Fibroblast of peridontal ligament (primary cell): ENCODE data around the gene PAX4.
A peak's percentile ranks its signal among the peaks of the same experiment; 100 is the strongest.

ENCODE experiments used
- DNase-seq: peaks from one replicate; pipeline ENCODE4 v3.0.0-alpha.2; 2010; ENCODE audit errors: extremely low read depth

PAX4 gene

GRCh38 chr7:127618042-127618441 lies at the start of gene PAX4:
Gene PAX4, minus strand, starts transcription at chr7:127618142. Its CDS starts 2,214 bp downstream, at chr7:127615928.
- no peak for DNase-seq

GRCh38 chr7:127667017-127667670 lies 49.2 kb upstream of the PAX4 start:
- peak; percentile 60 for DNase-seq

- DNase-seq: no peak
These were observed 48.7 kb upstream of the PAX4 start for GRCh38 chr7:127666602-127667001.

GRCh38 chr7:127665922-127666321 lies 48.0 kb upstream of the PAX4 start:
- no peak for DNase-seq

- no peak for DNase-seq
These were observed 41.2 kb upstream of the PAX4 start for GRCh38 chr7:127658970-127659630.

- DNase-seq: no peak
These were observed 39.6 kb upstream of the PAX4 start for GRCh38 chr7:127657500-127657899.

- no peak for DNase-seq
These were observed 37.8 kb upstream of the PAX4 start for GRCh38 chr7:127655720-127656119.

- peak; percentile 51 for DNase-seq
These were observed 36.8 kb upstream of the PAX4 start for GRCh38 chr7:127654404-127655394.

- no peak for DNase-seq
These were observed 35.5 kb upstream of the PAX4 start for GRCh38 chr7:127653396-127653795.

- peak; percentile 39 for DNase-seq
These were observed 34.6 kb upstream of the PAX4 start for GRCh38 chr7:127652333-127653248.

GRCh38 chr7:127651556-127652332 lies 33.8 kb upstream of the PAX4 start, which contains the start of gene SND1:
Gene SND1, plus strand, starts transcription at chr7:127652194. Its CDS starts 180 bp downstream, at chr7:127652374.
- peak; percentile 98 for DNase-seq

GRCh38 chr7:127650847-127651555 lies 33.1 kb upstream of the PAX4 start:
- no peak for DNase-seq

GRCh38 chr7:127648986-127649385 lies 31.0 kb upstream of the PAX4 start:
- DNase-seq: no peak

- DNase-seq: no peak
These were observed 29.7 kb upstream of the PAX4 start for GRCh38 chr7:127647636-127648035.

- DNase-seq: peak; percentile 47
These were observed 26.5 kb upstream of the PAX4 start for GRCh38 chr7:127644484-127644883.

GRCh38 chr7:127638197-127638596 lies 20.3 kb upstream of the PAX4 start:
- no peak for DNase-seq

GRCh38 chr7:127635659-127636285 lies 17.8 kb upstream of the PAX4 start:
- no peak for DNase-seq

- DNase-seq: peak; percentile 99
These were observed 14.5 kb upstream of the PAX4 start for GRCh38 chr7:127632276-127632910.
